ENCODE data around the gene OLR1.

OLR1 gene

GRCh38 chr12:10186299-10186698 lies 14.4 kb upstream of the OLR1 start:
- Histone ChIP-seq H3K4me3 (replicated peaks; ENCODE audit: low read depth, low read length) (no peak overlapping the region), H3K36me3 (ENCODE audit: control insufficient read depth, insufficient read depth, low read length) (no peaks in the 10 kb centered on the region), H3K27me3 (replicated peaks; ENCODE audit: control insufficient read depth, insufficient read depth, low read length) (peaks cover 2% of the 10 kb centered on the region)
- DNase-seq (ENCODE audit: extremely low read depth, insufficient read length) = no peak
- TF ChIP-seq, protein P1, sequence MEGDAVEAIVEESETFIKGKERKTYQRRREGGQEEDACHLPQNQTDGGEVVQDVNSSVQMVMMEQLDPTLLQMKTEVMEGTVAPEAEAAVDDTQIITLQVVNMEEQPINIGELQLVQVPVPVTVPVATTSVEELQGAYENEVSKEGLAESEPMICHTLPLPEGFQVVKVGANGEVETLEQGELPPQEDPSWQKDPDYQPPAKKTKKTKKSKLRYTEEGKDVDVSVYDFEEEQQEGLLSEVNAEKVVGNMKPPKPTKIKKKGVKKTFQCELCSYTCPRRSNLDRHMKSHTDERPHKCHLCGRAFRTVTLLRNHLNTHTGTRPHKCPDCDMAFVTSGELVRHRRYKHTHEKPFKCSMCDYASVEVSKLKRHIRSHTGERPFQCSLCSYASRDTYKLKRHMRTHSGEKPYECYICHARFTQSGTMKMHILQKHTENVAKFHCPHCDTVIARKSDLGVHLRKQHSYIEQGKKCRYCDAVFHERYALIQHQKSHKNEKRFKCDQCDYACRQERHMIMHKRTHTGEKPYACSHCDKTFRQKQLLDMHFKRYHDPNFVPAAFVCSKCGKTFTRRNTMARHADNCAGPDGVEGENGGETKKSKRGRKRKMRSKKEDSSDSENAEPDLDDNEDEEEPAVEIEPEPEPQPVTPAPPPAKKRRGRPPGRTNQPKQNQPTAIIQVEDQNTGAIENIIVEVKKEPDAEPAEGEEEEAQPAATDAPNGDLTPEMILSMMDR (IDR thresholded peaks at IDR 0.05; ENCODE audit: insufficient read depth, low read length, poor library complexity, severe bottlenecking) = no peak

DNA sequence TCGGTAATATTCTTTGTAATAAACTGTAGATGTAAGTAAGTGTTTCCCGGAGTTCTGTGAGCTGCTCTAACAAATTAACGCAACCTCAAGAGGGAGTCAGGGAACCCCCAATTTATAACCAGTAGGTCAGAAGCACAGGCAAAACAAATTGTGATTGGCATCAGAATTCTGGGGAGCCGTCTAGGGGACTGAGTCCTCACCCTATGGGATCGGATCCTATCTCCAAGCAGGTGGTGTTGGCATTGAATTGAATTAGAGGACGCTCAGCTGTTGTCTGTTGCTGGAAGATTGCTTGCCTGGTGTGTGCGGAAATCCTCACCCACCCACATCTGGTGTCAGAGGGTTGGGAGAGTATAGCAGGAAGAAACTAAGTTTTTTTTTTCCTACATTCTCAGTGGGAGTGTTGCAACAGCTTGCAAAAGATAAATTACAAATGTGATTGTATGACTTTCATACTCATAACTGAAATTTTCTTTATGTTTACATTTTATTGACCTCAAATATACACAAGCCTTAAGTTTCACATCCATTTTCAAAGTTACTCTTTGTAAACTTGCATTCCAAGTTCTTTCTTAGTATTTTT lies 12.4 kb upstream of the OLR1 start:
- no peak overlapping the region for H3K4me3 ChIP-seq (replicated peaks; ENCODE audit: low read depth, low read length)
- TF ChIP-seq, protein P1 (IDR thresholded peaks at IDR 0.05; ENCODE audit: insufficient read depth, low read length, poor library complexity, severe bottlenecking) = no peak
- H3K27me3 ChIP-seq (replicated peaks; ENCODE audit: control insufficient read depth, insufficient read depth, low read length) = peaks cover 2% of the 10 kb centered on the region
- DNase-seq (ENCODE audit: extremely low read depth, insufficient read length) = no peak
- no peaks in the 10 kb centered on the region for H3K36me3 ChIP-seq (ENCODE audit: control insufficient read depth, insufficient read depth, low read length)

- no peaks in the 10 kb centered on the region for H3K36me3 ChIP-seq (ENCODE audit: control insufficient read depth, insufficient read depth, low read length)
- TF ChIP-seq, protein P1 (IDR thresholded peaks at IDR 0.05; ENCODE audit: insufficient read depth, low read length, poor library complexity, severe bottlenecking) = no peak
- peaks cover 2% of the 10 kb centered on the region for H3K27me3 ChIP-seq (replicated peaks; ENCODE audit: control insufficient read depth, insufficient read depth, low read length)
- H3K4me3 ChIP-seq (replicated peaks; ENCODE audit: low read depth, low read length) = no peak overlapping the region
- no peak for DNase-seq (ENCODE audit: extremely low read depth, insufficient read length)
Observed at GRCh38 chr12:10182354-10183049, 10.6 kb upstream of the OLR1 start.

DNA sequence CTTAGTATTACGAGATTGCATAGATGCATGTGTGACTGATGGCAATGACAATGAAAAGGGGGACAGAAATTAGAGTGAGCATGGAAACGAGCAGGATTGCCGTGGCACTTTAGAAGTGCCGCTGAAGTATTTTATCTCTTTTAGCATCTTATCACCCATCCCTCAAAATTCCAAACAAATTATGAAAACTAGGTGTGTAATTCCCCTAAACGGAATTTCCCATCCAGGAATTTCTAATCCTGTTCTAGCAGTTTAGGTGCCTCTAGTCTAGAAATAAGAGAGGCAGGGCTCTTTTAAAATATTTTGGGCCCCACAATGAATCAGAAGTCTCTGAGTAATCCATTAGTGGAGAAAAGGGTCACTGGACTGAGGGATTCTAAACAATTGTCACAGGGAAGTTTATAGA lies 7.8 kb upstream of the OLR1 start:
- no peak for DNase-seq (ENCODE audit: extremely low read depth, insufficient read length)
- Histone ChIP-seq H3K27me3 (replicated peaks; ENCODE audit: control insufficient read depth, insufficient read depth, low read length) (no peaks in the 10 kb centered on the region), H3K36me3 (ENCODE audit: control insufficient read depth, insufficient read depth, low read length) (no peaks in the 10 kb centered on the region), H3K4me3 (replicated peaks; ENCODE audit: low read depth, low read length) (no peak overlapping the region)
- TF ChIP-seq, protein P1 (IDR thresholded peaks at IDR 0.05; ENCODE audit: insufficient read depth, low read length, poor library complexity, severe bottlenecking) = no peak

- no peak within 1 kb of the TSS for H3K4me3 ChIP-seq (replicated peaks; ENCODE audit: low read depth, low read length)
- no peak for DNase-seq (ENCODE audit: extremely low read depth, insufficient read length)
- TF ChIP-seq, protein P1 (IDR thresholded peaks at IDR 0.05; ENCODE audit: insufficient read depth, low read length, poor library complexity, severe bottlenecking) = no peak
Observed at GRCh38 chr12:10178821-10179220, 6.9 kb upstream of the OLR1 start, which contains the start of gene TMEM52B. Gene TMEM52B, plus strand, starts transcription at chr12:10179032. Its CDS starts 543 bp downstream, at chr12:10179575.

More at GRCh38 chr12:10178821-10179220, 6.9 kb upstream of the OLR1 start, which contains the start of gene TMEM52B:
- H3K36me3 ChIP-seq (ENCODE audit: control insufficient read depth, insufficient read depth, low read length) = no peaks in the 10 kb centered on the region
- no peaks in the 10 kb centered on the region for H3K27me3 ChIP-seq (replicated peaks; ENCODE audit: control insufficient read depth, insufficient read depth, low read length)

All from GM06990 (cell line).